ENCODE data around the gene PNP.
"Not testable (repeated sequence)": the region's sequence is repeated elsewhere in the genome, so short reads cannot be mapped to it uniquely, and the experiment has no call there.

Gene PNP

GRCh38 chr14:20492486-20492885, 23.3 kb downstream of the PNP start:
- DNase-seq = no peak

GRCh38 chr14:20493634-20494033, 24.4 kb downstream of the PNP start:
- no peak for DNase-seq

- no peak for DNase-seq
Observed at GRCh38 chr14:20494935-20495766, 25.9 kb downstream of the PNP start.

GRCh38 chr14:20498622-20499021, 29.4 kb downstream of the PNP start:
- no peak for DNase-seq

- DNase-seq = no peak
Observed at GRCh38 chr14:20499108-20499507, 29.9 kb downstream of the PNP start.

- DNase-seq = no peak
Observed at GRCh38 chr14:20499881-20500280, 30.7 kb downstream of the PNP start.

DNA sequence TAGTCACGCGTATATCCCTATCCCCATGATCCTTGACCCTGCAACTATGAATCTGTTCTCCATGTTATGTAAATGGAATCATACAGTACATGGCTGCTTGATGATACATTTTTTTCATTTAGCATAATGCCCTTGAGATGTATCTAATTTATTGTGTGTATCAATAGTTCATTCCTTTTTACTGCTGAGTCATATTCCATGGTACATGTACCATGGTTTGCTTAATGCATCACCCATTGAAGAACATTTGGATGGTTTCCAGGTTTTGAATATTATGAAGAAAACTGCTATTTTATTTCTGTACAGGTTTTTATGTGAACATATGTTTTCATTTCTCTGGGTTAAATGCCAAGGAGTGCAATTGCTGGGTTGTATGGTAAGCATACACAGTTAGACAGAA, 32.1 kb downstream of the PNP start:
- DNase-seq = no peak

DNA sequence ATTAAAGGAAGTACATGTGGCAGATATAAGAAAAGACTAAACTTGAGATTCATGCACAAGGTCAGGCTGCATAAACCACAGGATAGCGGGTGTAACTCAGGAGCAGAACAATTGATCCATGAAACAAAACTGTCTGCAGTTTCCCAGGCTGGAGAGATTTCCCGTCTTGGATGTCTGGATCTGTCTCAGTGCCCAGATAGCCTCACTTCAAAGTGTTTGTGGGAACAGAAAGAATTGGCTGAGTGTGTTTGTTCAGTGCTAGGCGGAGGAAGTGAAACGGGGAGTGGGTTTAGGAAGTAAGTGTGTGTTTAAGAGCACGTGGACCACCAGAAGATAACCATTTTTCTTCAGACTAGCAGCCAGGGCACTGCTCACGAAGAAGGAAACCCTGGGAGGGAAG, 34.7 kb downstream of the PNP start:
- no peak for DNase-seq

GRCh38 chr14:20506276-20506675, 37.1 kb downstream of the PNP start:
- DNase-seq = not testable (repeated sequence)

- not testable (repeated sequence) for DNase-seq
Observed at GRCh38 chr14:20506752-20507151, 37.5 kb downstream of the PNP start.

DNA sequence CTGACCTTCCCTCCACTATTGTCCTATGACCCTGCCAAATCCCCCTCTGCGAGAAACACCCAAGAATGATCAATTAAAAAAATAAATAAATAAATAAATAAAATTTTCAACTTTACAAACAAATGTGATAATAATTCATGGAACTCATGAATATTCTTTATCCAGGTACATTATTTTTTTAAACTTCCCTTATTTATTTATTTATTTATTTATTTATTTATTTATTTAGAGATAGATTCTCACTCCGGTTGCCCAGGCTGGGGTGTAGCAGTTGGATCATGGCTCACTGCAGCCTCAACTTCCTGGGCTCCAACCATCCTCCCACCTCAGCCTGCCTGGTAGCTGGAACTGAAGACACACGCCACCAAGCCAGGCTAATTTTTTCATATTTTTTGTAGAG, 38.3 kb downstream of the PNP start:
- not testable (repeated sequence) for DNase-seq

DNA sequence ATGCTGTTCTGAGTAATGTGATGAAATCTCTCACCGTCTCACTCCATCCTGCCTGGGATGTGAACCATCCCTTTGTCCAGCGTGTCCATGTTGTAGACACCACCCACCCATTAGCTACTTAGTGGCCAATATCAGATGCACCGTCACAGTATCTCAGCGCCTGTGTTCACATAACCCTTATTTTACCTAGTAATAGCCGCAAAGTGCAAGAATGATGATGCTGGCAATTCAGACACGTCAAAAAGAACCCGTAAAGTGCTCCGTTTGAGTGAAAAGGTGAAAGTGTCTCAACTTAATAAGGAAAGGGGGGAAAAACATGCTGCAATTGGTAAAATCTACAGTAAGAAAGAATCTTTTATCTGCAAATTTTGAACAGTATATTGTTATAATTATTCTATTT, 39.2 kb downstream of the PNP start:
- no peak for DNase-seq

DNA sequence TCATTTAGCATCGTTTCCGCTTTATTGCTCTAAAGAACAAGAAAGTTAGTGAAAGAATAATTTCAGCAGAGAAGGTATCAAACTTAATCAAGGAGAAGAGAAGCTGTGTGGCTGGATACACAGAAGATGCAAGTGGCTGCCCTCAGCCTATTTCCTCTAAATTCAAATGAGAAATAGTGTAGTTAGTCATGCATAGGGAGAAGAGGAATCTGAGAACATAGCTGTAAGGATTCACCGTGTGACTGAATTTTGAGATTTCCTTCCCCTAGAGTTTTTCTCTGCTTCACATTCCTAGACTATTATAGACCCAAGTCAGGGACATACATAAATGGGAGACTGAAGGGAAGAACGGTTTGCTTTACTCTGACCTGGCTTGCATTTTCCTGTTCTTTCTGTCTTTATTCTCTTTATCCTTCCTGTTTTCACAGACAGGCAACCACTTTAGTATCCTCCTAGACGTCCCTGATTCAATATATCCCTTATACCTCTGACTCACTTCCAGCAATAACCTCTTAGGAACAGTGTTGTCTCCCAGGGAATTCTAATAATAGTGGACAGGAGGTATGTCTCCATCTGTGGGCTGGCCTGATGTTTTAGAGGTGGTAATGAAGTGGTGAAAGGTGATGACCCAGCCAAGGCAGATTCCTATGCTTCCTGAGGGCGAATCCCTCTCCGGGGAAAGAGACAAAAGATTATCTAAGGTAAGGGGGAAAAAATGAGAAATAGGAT, 43.1 kb downstream of the PNP start:
- DNase-seq = no peak

DNA sequence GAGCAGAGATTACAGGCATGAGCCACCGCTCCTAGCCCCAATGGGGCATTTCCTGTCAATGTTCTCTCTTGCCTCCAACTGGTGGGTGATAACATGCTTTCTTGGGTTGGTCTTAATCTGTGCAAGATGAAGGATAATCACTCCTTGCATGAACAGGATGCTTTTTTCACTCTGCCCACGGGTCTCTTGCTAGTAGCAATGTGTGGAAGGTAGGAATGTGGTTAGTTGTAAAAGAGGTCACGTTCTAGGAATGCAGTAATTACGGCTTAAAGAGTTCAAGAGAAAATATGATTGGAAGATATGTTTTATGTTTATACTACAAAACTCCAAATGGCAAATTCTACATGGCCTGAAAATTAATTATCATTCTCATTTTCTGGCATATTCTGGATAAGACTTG, 46.6 kb downstream of the PNP start:
- DNase-seq = no peak

- no peak for DNase-seq
Observed at GRCh38 chr14:20516921-20517320, 47.7 kb downstream of the PNP start.

DNA sequence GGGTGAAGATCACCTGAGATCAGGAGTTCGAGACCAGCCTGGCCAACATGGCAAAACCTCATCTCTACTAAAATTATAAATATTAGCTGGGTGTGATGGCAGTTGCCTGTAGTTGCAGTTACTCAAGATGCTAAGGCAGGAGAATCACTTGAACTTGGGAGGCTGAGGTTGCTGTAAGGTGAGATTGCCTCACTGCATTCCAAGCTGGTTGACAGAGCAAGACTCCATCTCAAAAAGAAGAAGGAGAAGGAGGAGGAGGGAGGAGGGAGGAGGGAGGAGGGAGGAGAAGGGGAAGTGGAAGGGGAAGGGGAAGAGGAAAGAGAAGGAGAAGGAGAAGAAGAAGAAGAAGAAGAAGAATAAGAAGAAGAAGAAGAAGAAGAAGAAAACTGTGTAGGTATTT, 53.1 kb downstream of the PNP start:
- DNase-seq = no peak

- no peak for DNase-seq
Observed at GRCh38 chr14:20524027-20524426, 54.8 kb downstream of the PNP start.
